ENCODE results near the gene BDKRB1.

The BDKRB1 gene

GRCh38 chr14:96255501-96256366 lies at the start of gene BDKRB1:
Gene BDKRB1, plus strand, starts transcription at chr14:96256210. Its CDS starts 7,473 bp downstream, at chr14:96263683.
- no peak within 1 kb of the TSS for H2AFZ ChIP-seq (ENCODE audit: low read depth)
- H3K27ac ChIP-seq = no peak within 1 kb of the TSS
- no peaks in the 10 kb centered on the region for H3K79me2 ChIP-seq (ENCODE audit: insufficient read depth, low read depth)
- no peaks in the 10 kb centered on the region for H3K4me1 ChIP-seq (ENCODE audit: low read depth, poor library complexity, severe bottlenecking)
- H3K4me3 ChIP-seq (IDR thresholded peaks at IDR 0.05; ENCODE audit: insufficient read depth, low read depth, low read length) = no peak within 1 kb of the TSS
- H3K27me3 ChIP-seq (ENCODE audit: insufficient read depth, low read depth) = no peaks in the 10 kb centered on the region
- TF ChIP-seq CTCF (conservative IDR thresholded peaks at IDR 0.05; ENCODE audit: low read depth, low read length) = no peak
- H3K36me3 ChIP-seq (ENCODE audit: insufficient read depth) = no peaks in the 10 kb centered on the region
- H4K20me1 ChIP-seq (ENCODE audit: insufficient read depth) = no peaks in the 10 kb centered on the region
- H3K9ac ChIP-seq = no peak within 1 kb of the TSS
- H3K4me2 ChIP-seq = no peak within 1 kb of the TSS

GRCh38 chr14:96206461-96206860 lies 49.5 kb upstream of the BDKRB1 start:
- no peaks in the 10 kb centered on the region for H3K27me3 ChIP-seq (ENCODE audit: insufficient read depth, low read depth)
- H3K27ac ChIP-seq = no peak overlapping the region
- no peak overlapping the region for H3K4me2 ChIP-seq
- H4K20me1 ChIP-seq (ENCODE audit: insufficient read depth) = no peaks in the 10 kb centered on the region
- no peak overlapping the region for H2AFZ ChIP-seq (ENCODE audit: low read depth)
- H3K4me1 ChIP-seq (ENCODE audit: low read depth, poor library complexity, severe bottlenecking) = no peaks in the 10 kb centered on the region
- H3K4me3 ChIP-seq (IDR thresholded peaks at IDR 0.05; ENCODE audit: insufficient read depth, low read depth, low read length) = no peak overlapping the region
- no peak overlapping the region for H3K9ac ChIP-seq
- H3K36me3 ChIP-seq (ENCODE audit: insufficient read depth) = no peaks in the 10 kb centered on the region
- H3K79me2 ChIP-seq (ENCODE audit: insufficient read depth, low read depth) = no peaks in the 10 kb centered on the region
- no peak for TF ChIP-seq CTCF (conservative IDR thresholded peaks at IDR 0.05; ENCODE audit: low read depth, low read length)

DNA sequence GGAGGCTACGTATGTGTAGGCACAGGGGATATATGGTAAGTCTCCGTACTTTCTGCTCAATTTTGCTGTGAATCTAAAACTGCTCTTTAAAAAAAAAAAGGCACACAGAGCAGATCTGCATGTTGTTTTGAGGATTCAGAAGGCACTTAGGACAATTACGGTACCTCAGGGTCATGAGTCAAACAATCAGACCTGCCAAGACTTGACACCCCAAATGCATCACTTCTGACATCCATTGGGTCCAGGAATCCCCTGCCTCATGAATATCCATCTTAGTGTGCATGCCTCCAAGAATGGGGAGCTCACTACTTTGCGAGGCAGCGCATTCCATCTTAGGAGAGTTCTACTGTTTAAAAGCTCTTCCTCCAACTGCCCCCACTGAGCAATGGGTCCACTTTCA lies 48.3 kb upstream of the BDKRB1 start:
- Histone ChIP-seq H2AFZ (ENCODE audit: low read depth) (no peak overlapping the region), H4K20me1 (ENCODE audit: insufficient read depth) (no peaks in the 10 kb centered on the region), H3K9ac (no peak overlapping the region), H3K4me3 (IDR thresholded peaks at IDR 0.05; ENCODE audit: insufficient read depth, low read depth, low read length) (no peak overlapping the region), H3K27ac (no peak overlapping the region), H3K4me1 (ENCODE audit: low read depth, poor library complexity, severe bottlenecking) (no peaks in the 10 kb centered on the region), H3K79me2 (ENCODE audit: insufficient read depth, low read depth) (no peaks in the 10 kb centered on the region), H3K4me2 (no peak overlapping the region), H3K27me3 (ENCODE audit: insufficient read depth, low read depth) (no peaks in the 10 kb centered on the region), H3K36me3 (ENCODE audit: insufficient read depth) (no peaks in the 10 kb centered on the region)
- no peak for TF ChIP-seq CTCF (conservative IDR thresholded peaks at IDR 0.05; ENCODE audit: low read depth, low read length)

DNA sequence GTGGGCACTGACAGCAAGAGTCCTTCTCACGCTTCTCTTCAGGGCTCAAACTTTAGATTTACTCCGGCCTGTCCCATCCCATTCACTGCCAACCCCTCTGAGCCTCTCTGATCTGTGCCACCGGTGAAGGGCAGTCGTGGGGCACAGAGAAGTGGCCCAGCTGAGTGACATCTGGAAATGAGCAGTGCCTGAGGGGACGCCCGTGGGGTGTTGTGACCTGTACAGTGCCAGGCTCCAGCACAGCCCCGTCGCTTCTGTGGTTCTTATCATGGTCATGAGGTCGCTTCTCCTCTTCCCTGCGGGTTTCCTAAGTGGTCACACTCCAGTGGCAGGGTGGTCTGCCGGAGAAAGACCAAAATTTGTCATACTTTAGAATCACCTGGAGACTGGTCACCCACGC lies 47.3 kb upstream of the BDKRB1 start:
- H3K36me3 ChIP-seq (ENCODE audit: insufficient read depth) = no peaks in the 10 kb centered on the region
- H3K4me1 ChIP-seq (ENCODE audit: low read depth, poor library complexity, severe bottlenecking) = no peaks in the 10 kb centered on the region
- no peak for TF ChIP-seq CTCF (conservative IDR thresholded peaks at IDR 0.05; ENCODE audit: low read depth, low read length)
- H3K79me2 ChIP-seq (ENCODE audit: insufficient read depth, low read depth) = no peaks in the 10 kb centered on the region
- H3K4me3 ChIP-seq (IDR thresholded peaks at IDR 0.05; ENCODE audit: insufficient read depth, low read depth, low read length) = no peak overlapping the region
- H3K27ac ChIP-seq = no peak overlapping the region
- no peak overlapping the region for H3K4me2 ChIP-seq
- H4K20me1 ChIP-seq (ENCODE audit: insufficient read depth) = no peaks in the 10 kb centered on the region
- no peaks in the 10 kb centered on the region for H3K27me3 ChIP-seq (ENCODE audit: insufficient read depth, low read depth)
- no peak overlapping the region for H3K9ac ChIP-seq
- H2AFZ ChIP-seq (ENCODE audit: low read depth) = no peak overlapping the region
